Stimulated activated CD4-positive, alpha-beta T cell treated with anti-CD3 and anti-CD28 coated beads, Interleukin-2, amount 100 ng/mL, for 24 hours (primary cell): Measurements from ENCODE around the gene RSPH9.
"Not testable (repeated sequence)": the region's sequence is repeated elsewhere in the genome, so short reads cannot be mapped to it uniquely, and the experiment has no call there.

Source experiments
- DNase-seq, 2 donors: peaks; one replicate each; pipeline ENCODE4 v3.0.0-alpha.2; 2020

RSPH9 gene

GRCh38 chr6:43689421-43689820 lies 44.6 kb downstream of the RSPH9 start:
- DNase-seq: no peak

- DNase-seq: no peak
Observed at GRCh38 chr6:43695215-43695966, 50.6 kb downstream of the RSPH9 start.

GRCh38 chr6:43695967-43696291 lies 51.1 kb downstream of the RSPH9 start:
- DNase-seq: no peak

- no peak for DNase-seq
Observed at GRCh38 chr6:43697421-43697820, 52.6 kb downstream of the RSPH9 start.

DNA sequence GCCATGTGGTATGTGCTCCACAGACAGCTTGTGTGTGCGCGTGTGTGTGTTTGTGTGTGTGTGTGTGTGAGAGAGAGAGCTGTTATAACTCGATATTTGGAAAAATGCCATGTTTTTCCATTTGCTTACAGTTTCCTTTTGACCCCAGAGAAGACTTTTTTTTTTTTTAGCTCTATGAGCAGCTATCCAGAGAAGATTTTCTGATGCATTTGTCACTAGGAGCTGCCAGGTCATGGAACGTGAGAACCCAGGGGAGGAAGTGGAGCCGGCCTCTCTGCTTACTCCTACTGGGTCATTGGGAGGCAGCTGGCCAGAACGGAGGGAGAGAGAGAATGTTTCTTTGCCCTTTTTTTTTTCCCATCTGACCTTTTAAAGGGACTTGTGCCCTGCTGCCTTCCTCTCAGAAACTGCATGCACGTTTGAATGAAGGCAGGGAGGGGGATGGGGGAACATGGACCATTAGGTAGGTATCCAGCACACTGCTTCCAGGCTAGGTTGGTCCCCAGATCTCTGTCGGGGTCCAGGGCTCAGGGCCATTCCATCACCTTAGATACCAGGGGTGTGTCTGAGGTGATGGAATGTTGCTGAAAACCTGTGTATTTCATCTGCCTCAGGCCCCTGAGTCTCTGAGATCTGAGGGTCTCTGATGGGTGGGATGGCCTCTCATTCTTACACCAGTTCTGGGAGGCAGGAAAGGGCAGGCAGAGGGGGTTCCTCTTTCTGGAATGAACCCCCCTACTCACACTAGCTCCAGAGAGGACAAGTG lies 53.9 kb downstream of the RSPH9 start:
- DNase-seq: no peak

- no peak for DNase-seq
Observed at GRCh38 chr6:43699564-43700186, 54.8 kb downstream of the RSPH9 start.

DNA sequence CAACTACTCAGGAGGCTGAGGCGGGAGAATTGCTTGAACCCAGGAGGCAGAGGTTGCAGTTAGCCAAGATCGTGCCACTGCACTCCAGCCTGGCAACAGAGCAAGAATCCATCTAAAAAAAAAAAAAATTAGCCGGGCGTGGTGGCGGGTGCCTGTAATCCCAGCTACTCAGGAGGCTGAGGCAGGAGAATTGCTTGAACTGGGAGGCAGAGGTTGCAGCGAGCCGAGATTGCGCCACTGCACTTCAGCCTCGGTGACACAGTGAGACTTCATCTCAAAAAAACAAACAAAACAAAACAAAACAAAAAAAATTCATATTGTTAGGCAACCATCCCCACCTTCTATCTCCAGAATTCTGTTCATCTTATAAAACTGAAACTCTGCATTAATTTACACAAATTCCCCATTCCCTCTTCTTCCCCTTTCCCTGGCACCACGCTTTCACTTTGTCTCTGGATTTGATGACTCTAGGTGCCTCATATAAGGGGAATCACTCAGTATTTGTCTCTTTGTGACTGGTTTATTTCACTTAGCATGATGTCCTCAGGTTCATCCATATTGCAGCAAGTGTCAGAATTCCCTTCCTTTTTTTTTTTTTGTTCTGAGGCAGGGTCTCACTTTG lies 56.2 kb downstream of the RSPH9 start:
- not testable (repeated sequence) for DNase-seq

DNA sequence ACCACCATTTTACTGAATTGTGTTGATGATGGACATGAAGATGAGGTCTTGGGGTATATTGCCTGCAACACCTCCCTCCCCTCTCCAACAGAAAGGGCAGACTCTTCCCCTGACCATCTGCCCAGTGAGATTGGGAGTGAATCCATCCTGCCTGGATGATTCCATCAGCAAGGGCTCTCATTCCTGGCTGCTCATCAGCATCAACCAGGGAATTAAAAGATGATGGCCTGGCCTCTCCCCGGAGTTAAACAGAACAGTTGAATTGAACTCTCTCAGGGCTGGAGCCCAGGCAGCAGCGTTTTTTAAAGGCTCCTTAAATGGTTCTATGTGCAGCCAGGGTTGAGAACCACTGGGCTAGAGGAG lies 57.3 kb downstream of the RSPH9 start:
- no peak for DNase-seq

DNA sequence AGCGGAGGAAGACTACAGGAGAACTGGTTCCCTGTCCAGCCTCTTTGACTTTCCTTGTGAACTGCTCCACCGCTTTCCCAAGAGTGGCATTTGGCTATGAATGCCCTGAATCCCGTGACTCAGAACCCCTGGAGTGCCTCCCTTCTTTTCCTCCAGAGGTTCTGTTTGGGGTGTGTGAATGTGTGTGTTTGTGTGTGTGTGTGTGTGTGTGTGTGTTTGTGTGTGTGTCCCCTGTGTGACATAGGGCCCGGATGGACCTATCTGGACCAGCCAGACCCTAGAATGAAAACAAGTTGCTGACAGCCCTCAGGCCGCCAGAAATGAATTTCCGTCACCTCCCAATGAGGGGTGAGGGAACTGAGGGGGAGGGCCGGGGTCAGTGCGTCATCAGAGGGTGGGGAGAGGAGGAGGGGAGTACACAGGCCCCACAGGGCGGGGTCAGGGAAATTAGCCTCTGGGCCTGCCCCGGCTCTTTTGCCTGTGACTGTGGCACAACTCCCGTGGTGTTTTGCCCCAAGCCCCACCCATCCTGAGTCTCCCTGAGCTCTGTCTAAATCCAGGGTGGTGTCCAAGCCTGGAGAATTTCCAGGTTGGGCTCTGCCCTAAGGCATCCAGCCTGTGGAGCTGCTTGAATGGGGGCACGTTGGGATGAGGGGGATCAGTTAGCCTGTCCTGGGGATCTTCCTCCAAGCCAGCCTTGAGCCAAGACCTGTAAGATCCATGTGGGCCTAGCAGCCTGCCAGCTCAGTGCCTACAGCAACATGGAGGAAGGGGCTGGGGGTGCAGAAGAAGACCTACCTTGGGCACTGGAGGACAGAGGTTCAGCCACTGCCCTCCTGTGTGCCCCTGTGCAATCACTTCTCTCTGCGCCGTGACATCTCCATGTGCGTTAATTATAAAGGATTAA lies 58.0 kb downstream of the RSPH9 start:
- DNase-seq: peak in 1 of 2 donors; percentile 18

- no peak for DNase-seq
Observed at GRCh38 chr6:43703512-43704429, 58.9 kb downstream of the RSPH9 start.

DNA sequence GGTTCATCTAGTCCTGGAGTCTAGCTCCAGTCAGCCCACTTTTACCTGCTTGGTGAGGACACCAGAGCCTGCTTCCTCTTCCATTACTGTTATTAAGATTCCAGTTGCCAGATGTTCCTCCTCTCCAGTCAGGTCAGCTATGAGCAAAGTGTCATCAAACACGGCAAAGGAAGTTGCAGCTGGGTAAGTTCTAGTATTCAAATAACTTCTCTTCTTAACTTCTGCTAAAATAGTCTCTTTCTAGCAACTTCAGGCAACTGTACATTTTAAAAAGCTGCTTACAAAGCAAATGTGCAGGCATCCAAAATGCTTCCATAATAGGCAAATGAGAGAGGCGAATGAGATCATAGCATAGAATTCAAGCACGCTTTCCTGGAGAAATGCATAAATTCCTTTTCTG lies 61.2 kb downstream of the RSPH9 start:
- DNase-seq: no peak

- no peak for DNase-seq
Observed at GRCh38 chr6:43706788-43707187, 62.0 kb downstream of the RSPH9 start.

GRCh38 chr6:43707269-43707668 lies 62.4 kb downstream of the RSPH9 start:
- no peak for DNase-seq

GRCh38 chr6:43707767-43708166 lies 62.9 kb downstream of the RSPH9 start:
- DNase-seq: no peak

GRCh38 chr6:43708860-43709653 lies 64.2 kb downstream of the RSPH9 start:
- DNase-seq: no peak

DNA sequence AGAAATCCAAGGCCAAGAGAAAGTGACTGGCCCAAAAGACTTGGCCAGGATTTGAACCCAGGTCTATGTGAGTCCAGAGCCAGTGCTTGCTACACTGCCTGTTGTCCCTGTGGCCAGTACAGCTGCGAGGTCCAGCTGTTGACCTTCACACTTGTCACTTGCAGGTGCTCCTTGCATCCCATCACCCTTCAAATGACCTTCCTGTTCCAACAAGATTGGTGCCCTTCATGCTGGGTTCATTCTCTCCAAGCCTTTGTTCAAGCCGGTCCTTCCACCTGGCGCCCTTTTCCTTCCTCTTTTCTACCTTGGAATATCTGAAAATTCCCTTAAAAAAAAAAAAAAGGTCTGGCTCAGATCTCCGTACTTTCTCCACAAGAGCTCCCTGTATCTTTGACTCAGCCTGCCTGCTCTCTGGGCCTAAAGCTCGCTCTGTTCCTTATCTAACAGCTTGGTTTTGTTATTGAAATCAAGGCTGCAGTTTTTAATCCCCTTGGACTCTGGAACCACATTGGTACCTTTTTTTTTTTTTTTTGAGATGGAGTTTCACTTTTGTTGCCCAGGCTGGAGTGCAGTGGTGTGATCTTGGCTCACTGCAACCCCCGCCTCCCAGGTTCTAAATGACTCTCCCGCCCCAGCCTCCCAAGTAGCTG lies 64.9 kb downstream of the RSPH9 start:
- DNase-seq: no peak

- DNase-seq: no peak
Observed at GRCh38 chr6:43710576-43710975, 65.7 kb downstream of the RSPH9 start.

GRCh38 chr6:43712579-43712978 lies 67.7 kb downstream of the RSPH9 start:
- no peak for DNase-seq

DNA sequence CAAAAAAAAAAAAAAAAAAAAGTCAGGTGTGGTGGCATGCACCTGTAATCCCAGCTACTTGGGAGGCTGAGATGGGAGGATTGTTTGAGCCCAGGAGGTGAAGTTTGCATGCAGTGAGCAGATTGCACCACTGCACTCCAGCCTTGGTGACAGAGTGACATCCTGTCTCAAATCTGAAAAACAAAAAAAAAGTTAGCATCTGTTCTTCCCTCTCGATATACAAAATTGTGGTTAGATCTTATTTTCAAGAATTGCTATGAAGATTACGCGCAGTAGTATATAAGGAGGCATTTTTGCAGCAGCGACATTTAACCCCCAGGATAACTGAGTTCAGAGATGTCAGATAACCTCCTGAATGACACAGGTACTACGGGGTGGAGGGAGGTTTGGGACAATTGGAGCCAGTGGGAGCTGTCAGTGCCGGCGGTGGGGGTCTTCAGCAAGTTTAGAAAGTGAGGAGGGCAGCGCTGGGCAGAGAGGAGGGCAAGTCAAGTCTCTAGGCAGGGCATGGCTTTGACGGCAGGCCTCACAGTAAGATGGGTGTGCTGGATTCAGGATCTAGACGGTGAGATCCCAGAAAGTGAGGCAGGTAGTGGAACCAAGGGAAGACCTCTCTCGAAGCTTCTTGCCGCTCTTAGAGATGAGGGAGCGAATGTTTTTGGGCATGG lies 68.9 kb downstream of the RSPH9 start:
- DNase-seq: no peak
